HepG2 (cell line): ENCODE measurements around the gene TARM1. TPM values are rescaled to one million over a fixed set of nuclear protein-coding genes. Genes with fewer than 3 reads are reported as not detected.

Experiments used
- ATAC-seq: fragments of 200-7000 bp; cut with Tn5 transposase; 3 replicates; pipeline ENCODE4 v1.9.1; 2020; ENCODE audit warnings: mild to moderate bottlenecking, moderate library complexity
- BruUV-seq: library from RNA; stranded (reverse); fragments of 400-500 nt; replicated peaks from 2 replicates; lab custom pipeline; 2021; lab: Mats Ljungman, UMichigan
- CTCF ChIA-PET: fragments of 300-600 bp; formaldehyde crosslinking; extraction: SDS; loops from one replicate; lab custom pipeline; 2021; ENCODE audit warnings: low total read pairs, inconsistent platforms, low intra/inter-chr PET ratio; lab: Yijun Ruan, JAX
- POLR2A ChIA-PET: fragments of 350-600 bp; sonication (Branson Sonifier 250); formaldehyde crosslinking; loops from one replicate; lab custom pipeline; 2020; ENCODE audit warnings: antibody characterized with exemption, inconsistent platforms; lab: Yijun Ruan, JAX
- DNase-seq: peaks from one replicate; pipeline ENCODE4 v3.0.0-alpha.2; 2015; ENCODE audit warnings: low spot score
- FAIRE-seq: peaks from 3 replicates; lab custom pipeline; 2011; peaks lifted over from hg19 to GRCh38; lab: Jason Lieb, UNC
- H2AFZ ChIP-seq: one replicate; pipeline ENCODE4 v1.6.1; 2011; ENCODE audit warnings: low read length, inconsistent platforms
- H3K27ac ChIP-seq: fragments of 300-600 bp; 3 replicates; pipeline ENCODE4 v1.8.0; 2011; ENCODE audit warnings: mixed run types, mild to moderate bottlenecking, mixed read lengths, low read length, inconsistent platforms; ENCODE audit not compliant: insufficient read depth; ENCODE audit errors: extremely low read length
- H3K27me3 ChIP-seq, 2 experiments: fragments of 200-600 bp in 1 of 2; 2 replicates in 1 of 2; 3 replicates in 1 of 2; pipeline versions ENCODE4 v1.6.0 to v1.8.0; 2011; ENCODE audit warnings: low read length in 2 of 2, mild to moderate bottlenecking in 2 of 2, moderate library complexity in 2 of 2, inconsistent platforms in 1 of 2; ENCODE audit not compliant: insufficient read depth in 2 of 2, control insufficient read depth in 1 of 2
- H3K36me3 ChIP-seq, 2 experiments: fragments of 200-600 bp in 1 of 2; replicated peaks in 1 of 2; 2 replicates in 1 of 2; 3 replicates in 1 of 2; pipeline versions ENCODE4 v1.5.1 to v1.8.0; 2011; ENCODE audit warnings: low read length in 2 of 2, inconsistent platforms in 1 of 2; ENCODE audit not compliant: insufficient read depth in 2 of 2, control insufficient read depth in 1 of 2
- H3K4me1 ChIP-seq: 2 replicates; pipeline ENCODE4 v1.5.1; 2012; ENCODE audit warnings: low read length, inconsistent platforms; ENCODE audit not compliant: insufficient read depth
- H3K4me2 ChIP-seq: 2 replicates; pipeline ENCODE4 v1.6.0; 2011; ENCODE audit warnings: low read depth, low read length, inconsistent platforms
- H3K4me3 ChIP-seq, 3 experiments: fragments of 200-600 bp in 1 of 3; sonication (generic), shearing (Covaris generic) in 1 of 3; replicated peaks in 1 of 3; 2 replicates each; pipeline ENCODE4 v1.5.1; 2011 to 2016; ENCODE audit warnings: low read length in 3 of 3, inconsistent platforms in 2 of 3, low read depth in 2 of 3, mild to moderate bottlenecking in 2 of 3, control low read depth in 1 of 3, mixed read lengths in 1 of 3; ENCODE audit not compliant: insufficient read depth in 1 of 3
- H3K79me2 ChIP-seq: one replicate; pipeline ENCODE4 v1.6.1; 2011; ENCODE audit warnings: low read length, inconsistent platforms; ENCODE audit not compliant: insufficient read depth
- H3K9ac ChIP-seq: 2 replicates; pipeline ENCODE4 v1.6.0; 2011; ENCODE audit warnings: mild to moderate bottlenecking, low read depth, low read length, inconsistent platforms; ENCODE audit not compliant: insufficient read depth
- H3K9me3 ChIP-seq: 2 replicates; pipeline ENCODE4 v1.5.1; 2012; ENCODE audit warnings: mild to moderate bottlenecking, low read length
- H4K20me1 ChIP-seq: 2 replicates; pipeline ENCODE4 v1.6.0; 2011; ENCODE audit warnings: inconsistent platforms, mild to moderate bottlenecking, low read length, moderate library complexity; ENCODE audit not compliant: insufficient read depth
- BRD4 ChIP-seq: sonication (generic); formaldehyde crosslinking; IDR thresholded peaks from 2 replicates; pipeline ENCODE4 v1.4.0; 2020; ENCODE audit warnings: missing genetic modification reagents
- ELK4 ChIP-seq: sonication (generic); formaldehyde crosslinking; IDR thresholded peaks from 2 replicates; pipeline ENCODE4 v1.9.0; 2021; ENCODE audit warnings: missing genetic modification reagents, borderline replicate concordance
- ESRRA ChIP-seq: sonication (generic); formaldehyde crosslinking; IDR thresholded peaks from 2 replicates; pipeline ENCODE4 v1.5.1; 2020; ENCODE audit warnings: mild to moderate bottlenecking, low read depth, missing genetic modification reagents
- FOXJ3 ChIP-seq: sonication (generic); formaldehyde crosslinking; IDR thresholded peaks from 2 replicates; pipeline ENCODE4 v1.4.0; 2020; ENCODE audit warnings: missing genetic modification reagents, mild to moderate bottlenecking, borderline replicate concordance
- HES4 ChIP-seq: sonication (generic); formaldehyde crosslinking; IDR thresholded peaks from 2 replicates; pipeline ENCODE4 v1.9.0; 2021; ENCODE audit warnings: mild to moderate bottlenecking, missing genetic modification reagents, borderline replicate concordance
- KAT2B ChIP-seq: fragments of 150-350 bp; IDR thresholded peaks from 2 replicates; pipeline ENCODE4 v1.6.1; 2014; ENCODE audit warnings: low read depth, low read length, borderline replicate concordance
- MED1 ChIP-seq: sonication (generic); formaldehyde crosslinking; IDR thresholded peaks from 2 replicates; pipeline ENCODE4 v1.4.0; 2020; ENCODE audit warnings: missing genetic modification reagents
- PTBP1 ChIP-seq: fragments of 200-400 bp; formaldehyde crosslinking; IDR thresholded peaks from 2 replicates; pipeline ENCODE4 v1.6.1; 2018; ENCODE audit warnings: low read length, low read depth; ENCODE audit not compliant: poor library complexity, severe bottlenecking
- ZFAT ChIP-seq: sonication (generic); formaldehyde crosslinking; conservative IDR thresholded peaks from 2 replicates; pipeline ENCODE4 v1.8.1; 2023; ENCODE audit warnings: missing genetic modification reagents, inconsistent platforms
- ZNF44 ChIP-seq: sonication (generic); formaldehyde crosslinking; IDR thresholded peaks from 2 replicates; pipeline ENCODE4 v1.5.1; 2020; ENCODE audit warnings: mild to moderate bottlenecking, missing genetic modification reagents
- ZNF75D ChIP-seq: sonication (generic); formaldehyde crosslinking; IDR thresholded peaks from 2 replicates; pipeline ENCODE4 v1.8.1; 2023; ENCODE audit warnings: missing genetic modification reagents, mild to moderate bottlenecking, borderline replicate concordance
- ZNF878 ChIP-seq: sonication (generic); formaldehyde crosslinking; IDR thresholded peaks from 2 replicates; pipeline ENCODE4 v1.8.1; 2023; ENCODE audit warnings: mild to moderate bottlenecking, missing genetic modification reagents, moderate library complexity
- WGBS: methylation state at CpG from one replicate; pipeline ENCODE4 v1.1.6; 2017; ENCODE audit warnings: low lambda C conversion rate; 5-methylcytosine and 5-hydroxymethylcytosine counted together
- in situ Hi-C: cut with HindIII; loops from 2 replicates; pipeline ENCODE4 v1.10.0; 2017; ENCODE audit warnings: low pct_unique_long_range_greater_than_20kb; ENCODE audit not compliant: extremely low pct_ligation_motif_present
- intact Hi-C: fragments of 100-400 bp; cut with micrococcal nuclease; formaldehyde crosslinking; loops from one replicate; pipeline ENCODE4 v1.10.0; 2022; ENCODE audit not compliant: unreplicated experiment
- polyA plus RNA-seq, 8 experiments: library from polyadenylated mRNA; depleted of rRNA in 3 of 8; stranded (reverse) in 7 of 8; unstranded in 1 of 8; fragments of >200 nt; fragmentation: Illumina TruSeq in 4 of 8; extraction: Trizol in 4 of 8; gene quantifications; 2 replicates each; pipeline versions ENCODE4 v1.2.1 to v1.2.3, GENCODE V29; 2011 to 2016; ENCODE audit warnings: low read depth in 4 of 8, missing spikeins in 1 of 8, mixed read lengths in 1 of 8; ENCODE audit not compliant: insufficient read depth in 1 of 8
- total RNA-seq, 5 experiments: library from RNA; depleted of rRNA; stranded (reverse); fragments of >200 nt; fragmentation: Illumina TruSeq; extraction: Trizol; gene quantifications; 2 replicates each; pipeline ENCODE4 v1.2.3, GENCODE V29; 2016; ENCODE audit warnings: low read depth in 1 of 5
- TF ChIP-seq, protein P1 (sequence below): sonication (generic); formaldehyde crosslinking; IDR thresholded peaks from 2 replicates; pipeline ENCODE4 v1.4.0; 2020; ENCODE audit warnings: missing genetic modification reagents
- TF ChIP-seq, protein P2 (sequence below): sonication (generic); formaldehyde crosslinking; IDR thresholded peaks from 2 replicates; pipeline ENCODE4 v1.4.0; 2020; ENCODE audit warnings: mild to moderate bottlenecking, missing genetic modification reagents

The TARM1 gene
- total and polyA plus RNA-seq, 2 of the 13 experiments (the other 11 are each of a cell fraction or from before 2014, with no cell fraction given): not detected

- no TSS peak for BruUV-seq
- H3K4me1 ChIP-seq: peaks cover 38% of the 10 kb centered on the region
- ATAC-seq (no peak), DNase-seq (no peak), FAIRE-seq (no peak)
- H3K79me2 ChIP-seq: no peaks in the 10 kb centered on the region
- H3K27ac ChIP-seq: no peak overlapping the region
- WGBS: 44% methylated on average over 3 of the region's 7 CpGs
- H4K20me1 ChIP-seq: no peaks in the 10 kb centered on the region
- H3K36me3 ChIP-seq: no peaks in the 10 kb centered on the region
- no peak overlapping the region for H3K9ac ChIP-seq
- ChIA-PET CTCF (no interaction called here), POLR2A (no interaction called here)
- intact Hi-C loops (no loop called here), in situ Hi-C loops (loop anchor here (10.0 kb wide), 2 partner anchors 122 to 222 kb away; partner anchors contain the start of gene CACNG7)
- no peak overlapping the region for H3K4me2 ChIP-seq
- TF ChIP-seq ESRRA (CRISPR knock-in tag): no peak
- no peak for TF ChIP-seq FOXJ3 (CRISPR knock-in tag)
- no peak for TF ChIP-seq ZFAT (CRISPR knock-in tag)
- no peak for TF ChIP-seq BRD4 (CRISPR knock-in tag)
- TF ChIP-seq MED1 (CRISPR knock-in tag): no peak
- TF ChIP-seq ZNF75D (CRISPR knock-in tag): no peak
- no peak for TF ChIP-seq ZNF878
- TF ChIP-seq, protein P1, sequence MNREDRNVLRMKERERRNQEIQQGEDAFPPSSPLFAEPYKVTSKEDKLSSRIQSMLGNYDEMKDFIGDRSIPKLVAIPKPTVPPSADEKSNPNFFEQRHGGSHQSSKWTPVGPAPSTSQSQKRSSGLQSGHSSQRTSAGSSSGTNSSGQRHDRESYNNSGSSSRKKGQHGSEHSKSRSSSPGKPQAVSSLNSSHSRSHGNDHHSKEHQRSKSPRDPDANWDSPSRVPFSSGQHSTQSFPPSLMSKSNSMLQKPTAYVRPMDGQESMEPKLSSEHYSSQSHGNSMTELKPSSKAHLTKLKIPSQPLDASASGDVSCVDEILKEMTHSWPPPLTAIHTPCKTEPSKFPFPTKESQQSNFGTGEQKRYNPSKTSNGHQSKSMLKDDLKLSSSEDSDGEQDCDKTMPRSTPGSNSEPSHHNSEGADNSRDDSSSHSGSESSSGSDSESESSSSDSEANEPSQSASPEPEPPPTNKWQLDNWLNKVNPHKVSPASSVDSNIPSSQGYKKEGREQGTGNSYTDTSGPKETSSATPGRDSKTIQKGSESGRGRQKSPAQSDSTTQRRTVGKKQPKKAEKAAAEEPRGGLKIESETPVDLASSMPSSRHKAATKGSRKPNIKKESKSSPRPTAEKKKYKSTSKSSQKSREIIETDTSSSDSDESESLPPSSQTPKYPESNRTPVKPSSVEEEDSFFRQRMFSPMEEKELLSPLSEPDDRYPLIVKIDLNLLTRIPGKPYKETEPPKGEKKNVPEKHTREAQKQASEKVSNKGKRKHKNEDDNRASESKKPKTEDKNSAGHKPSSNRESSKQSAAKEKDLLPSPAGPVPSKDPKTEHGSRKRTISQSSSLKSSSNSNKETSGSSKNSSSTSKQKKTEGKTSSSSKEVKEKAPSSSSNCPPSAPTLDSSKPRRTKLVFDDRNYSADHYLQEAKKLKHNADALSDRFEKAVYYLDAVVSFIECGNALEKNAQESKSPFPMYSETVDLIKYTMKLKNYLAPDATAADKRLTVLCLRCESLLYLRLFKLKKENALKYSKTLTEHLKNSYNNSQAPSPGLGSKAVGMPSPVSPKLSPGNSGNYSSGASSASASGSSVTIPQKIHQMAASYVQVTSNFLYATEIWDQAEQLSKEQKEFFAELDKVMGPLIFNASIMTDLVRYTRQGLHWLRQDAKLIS (CRISPR knock-in tag): no peak
- no peak for TF ChIP-seq HES4 (CRISPR knock-in tag)
- TF ChIP-seq, protein P2, sequence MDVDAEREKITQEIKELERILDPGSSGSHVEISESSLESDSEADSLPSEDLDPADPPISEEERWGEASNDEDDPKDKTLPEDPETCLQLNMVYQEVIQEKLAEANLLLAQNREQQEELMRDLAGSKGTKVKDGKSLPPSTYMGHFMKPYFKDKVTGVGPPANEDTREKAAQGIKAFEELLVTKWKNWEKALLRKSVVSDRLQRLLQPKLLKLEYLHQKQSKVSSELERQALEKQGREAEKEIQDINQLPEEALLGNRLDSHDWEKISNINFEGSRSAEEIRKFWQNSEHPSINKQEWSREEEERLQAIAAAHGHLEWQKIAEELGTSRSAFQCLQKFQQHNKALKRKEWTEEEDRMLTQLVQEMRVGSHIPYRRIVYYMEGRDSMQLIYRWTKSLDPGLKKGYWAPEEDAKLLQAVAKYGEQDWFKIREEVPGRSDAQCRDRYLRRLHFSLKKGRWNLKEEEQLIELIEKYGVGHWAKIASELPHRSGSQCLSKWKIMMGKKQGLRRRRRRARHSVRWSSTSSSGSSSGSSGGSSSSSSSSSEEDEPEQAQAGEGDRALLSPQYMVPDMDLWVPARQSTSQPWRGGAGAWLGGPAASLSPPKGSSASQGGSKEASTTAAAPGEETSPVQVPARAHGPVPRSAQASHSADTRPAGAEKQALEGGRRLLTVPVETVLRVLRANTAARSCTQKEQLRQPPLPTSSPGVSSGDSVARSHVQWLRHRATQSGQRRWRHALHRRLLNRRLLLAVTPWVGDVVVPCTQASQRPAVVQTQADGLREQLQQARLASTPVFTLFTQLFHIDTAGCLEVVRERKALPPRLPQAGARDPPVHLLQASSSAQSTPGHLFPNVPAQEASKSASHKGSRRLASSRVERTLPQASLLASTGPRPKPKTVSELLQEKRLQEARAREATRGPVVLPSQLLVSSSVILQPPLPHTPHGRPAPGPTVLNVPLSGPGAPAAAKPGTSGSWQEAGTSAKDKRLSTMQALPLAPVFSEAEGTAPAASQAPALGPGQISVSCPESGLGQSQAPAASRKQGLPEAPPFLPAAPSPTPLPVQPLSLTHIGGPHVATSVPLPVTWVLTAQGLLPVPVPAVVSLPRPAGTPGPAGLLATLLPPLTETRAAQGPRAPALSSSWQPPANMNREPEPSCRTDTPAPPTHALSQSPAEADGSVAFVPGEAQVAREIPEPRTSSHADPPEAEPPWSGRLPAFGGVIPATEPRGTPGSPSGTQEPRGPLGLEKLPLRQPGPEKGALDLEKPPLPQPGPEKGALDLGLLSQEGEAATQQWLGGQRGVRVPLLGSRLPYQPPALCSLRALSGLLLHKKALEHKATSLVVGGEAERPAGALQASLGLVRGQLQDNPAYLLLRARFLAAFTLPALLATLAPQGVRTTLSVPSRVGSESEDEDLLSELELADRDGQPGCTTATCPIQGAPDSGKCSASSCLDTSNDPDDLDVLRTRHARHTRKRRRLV (CRISPR knock-in tag): no peak
- no peak for TF ChIP-seq PTBP1
- no peak for TF ChIP-seq KAT2B
- TF ChIP-seq ELK4: no peak
- TF ChIP-seq ZNF44 (CRISPR knock-in tag): no peak
- H3K9me3 ChIP-seq: no peaks in the 10 kb centered on the region
- H3K27me3 ChIP-seq: no peaks in the 10 kb centered on the region; a peak in 1 of 5 replicates
- H2AFZ ChIP-seq: no peak overlapping the region
- no peak overlapping the region for H3K4me3 ChIP-seq
Observed at GRCh38 chr19:54026656-54027055, 54.5 kb downstream of the TARM1 start.
